ENCODE results near the gene PDK2. TPM values are rescaled to one million over a fixed set of nuclear protein-coding genes. Genes with fewer than 3 reads are reported as not detected.

The PDK2 gene
- total and polyA plus RNA-seq, 9 of the 15 experiments (the other 6 are each of a cell fraction or from before 2014, with no cell fraction given): 0.03 to 2.5 (median 1.4) TPM

- TF ChIP-seq CREB3 (tag; conservative IDR thresholded peaks at IDR 0.05; ENCODE audit: low read depth) (no peak), MXD1 (CRISPR knock-in tag; IDR thresholded peaks at IDR 0.05; ENCODE audit: borderline replicate concordance, poor library complexity, severe bottlenecking) (no peak), MAFF (IDR thresholded peaks at IDR 0.05; ENCODE audit: low read length) (no peak), PRMT5 (CRISPR knock-in tag; IDR thresholded peaks at IDR 0.05) (no peak), ZNF79 (CRISPR knock-in tag; IDR thresholded peaks at IDR 0.05; ENCODE audit: low read depth) (no peak), DNMT1 (IDR thresholded peaks at IDR 0.05) (no peak), FOXM1 (IDR thresholded peaks at IDR 0.05; ENCODE audit: low read depth) (no peak), FOXM1 (CRISPR knock-in tag; IDR thresholded peaks at IDR 0.05; ENCODE audit: low read depth) (no peak), ZBTB43 (CRISPR knock-in tag; IDR thresholded peaks at IDR 0.05) (no peak), ZNF77 (CRISPR knock-in tag; IDR thresholded peaks at IDR 0.05) (no peak), ZBTB2 (IDR thresholded peaks at IDR 0.05) (no peak), CGGBP1 (CRISPR knock-in tag; IDR thresholded peaks at IDR 0.05) (no peak), TBL1XR1 (IDR thresholded peaks at IDR 0.05; ENCODE audit: low read length in 2 of 2) (peak in 1 of 2 experiments; percentile 25; a peak in 1 of 4 replicates), PHTF2 (CRISPR knock-in tag; IDR thresholded peaks at IDR 0.05) (no peak), DEAF1 (CRISPR knock-in tag; IDR thresholded peaks at IDR 0.05) (0 out of 2 replicates have a peak, but pooled peaks have one; percentile 38), TRIM25 (IDR thresholded peaks at IDR 0.05; ENCODE audit: borderline replicate concordance) (no peak), ARID1B (IDR thresholded peaks at IDR 0.05) (no peak)
Observed at GRCh38 chr17:50139950-50140885, 45.1 kb downstream of the PDK2 start (continued).

Data from K562 (cell line).